DMS153 treated with DMSO at 0.1 percent for 48 hours (cell line): ENCODE measurements around the gene PRAF2.

Source experiments
- DNase-seq: peaks from one replicate; lab custom pipeline; 2025; ENCODE audit not compliant: unreplicated experiment; lab: John Stamatoyannopoulos, UW

The PRAF2 gene

DNA sequence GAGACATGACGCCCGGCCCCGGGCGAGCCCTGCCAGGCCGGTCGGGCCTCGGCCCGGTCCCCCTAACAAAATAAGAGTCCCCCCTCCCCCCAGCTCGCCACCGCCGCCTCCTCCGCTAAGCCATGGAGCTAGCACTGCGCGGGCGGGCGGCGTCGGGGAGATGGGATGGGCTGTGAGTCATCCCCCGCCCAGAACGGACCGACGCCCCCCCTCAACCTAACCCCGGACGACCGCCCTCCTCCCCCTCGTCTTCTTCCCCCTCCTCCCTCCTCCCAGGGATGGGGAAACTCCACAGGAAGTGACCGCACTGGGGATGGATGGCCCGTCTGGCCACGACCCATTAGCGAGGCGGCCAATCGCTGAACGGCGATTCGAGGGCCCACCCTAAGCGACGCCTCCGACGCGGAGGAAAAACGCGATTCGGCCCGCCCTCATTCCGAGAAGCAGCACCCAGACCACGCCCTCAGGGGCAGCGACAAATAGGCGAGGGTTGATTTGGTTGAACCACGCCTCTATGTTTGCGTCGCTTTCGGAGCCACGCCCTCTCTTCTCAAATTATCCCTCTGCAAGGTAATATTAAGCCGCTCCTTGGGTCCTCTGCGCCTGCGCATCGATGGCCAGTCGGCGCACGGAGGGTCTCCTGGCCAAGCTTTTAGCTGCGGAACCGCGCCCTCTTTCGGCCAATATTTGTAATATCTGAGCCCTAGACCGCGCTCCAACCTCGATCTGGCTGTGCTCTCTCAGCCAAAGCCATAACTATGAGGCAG, 30.4 kb downstream of the PRAF2 start, which contains the start of gene TFE3:
Gene TFE3, minus strand, starts transcription at position 138 of the 767 bp plus-strand sequence. Its CDS starts 131 bp downstream, at position 7.
- DNase-seq: peak; percentile 91

DNA sequence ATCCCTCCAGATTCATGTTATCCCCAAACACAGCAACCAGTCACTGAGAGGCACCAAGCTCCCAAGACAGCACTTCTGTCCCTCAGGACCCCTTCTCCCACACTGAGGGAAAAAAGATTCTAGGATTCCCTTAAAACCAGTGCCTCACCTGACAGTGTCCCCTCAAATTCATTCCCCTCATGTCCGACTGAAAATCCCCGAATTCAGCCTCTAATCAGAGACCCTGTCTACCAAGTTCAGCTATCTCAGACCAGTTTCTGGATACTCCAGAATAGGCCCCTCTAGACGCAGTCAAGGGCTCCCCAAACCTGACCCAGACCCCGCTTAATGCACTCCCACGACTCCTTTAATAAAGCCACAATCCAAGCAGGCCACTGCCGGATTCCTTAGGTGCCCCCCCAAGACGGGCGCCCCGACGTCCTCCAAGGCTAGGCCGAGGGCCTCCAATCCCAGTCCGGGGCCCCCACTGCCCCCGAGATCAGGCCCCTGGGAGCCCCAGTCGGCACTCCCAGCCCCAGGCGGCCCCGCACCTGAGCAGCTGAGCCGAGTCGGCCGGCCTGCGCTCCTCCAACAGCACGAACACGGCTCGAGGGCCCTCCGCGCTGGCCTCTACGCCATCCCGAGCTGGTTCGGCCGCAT, 31.1 kb downstream of the PRAF2 start:
- DNase-seq: no peak

DNA sequence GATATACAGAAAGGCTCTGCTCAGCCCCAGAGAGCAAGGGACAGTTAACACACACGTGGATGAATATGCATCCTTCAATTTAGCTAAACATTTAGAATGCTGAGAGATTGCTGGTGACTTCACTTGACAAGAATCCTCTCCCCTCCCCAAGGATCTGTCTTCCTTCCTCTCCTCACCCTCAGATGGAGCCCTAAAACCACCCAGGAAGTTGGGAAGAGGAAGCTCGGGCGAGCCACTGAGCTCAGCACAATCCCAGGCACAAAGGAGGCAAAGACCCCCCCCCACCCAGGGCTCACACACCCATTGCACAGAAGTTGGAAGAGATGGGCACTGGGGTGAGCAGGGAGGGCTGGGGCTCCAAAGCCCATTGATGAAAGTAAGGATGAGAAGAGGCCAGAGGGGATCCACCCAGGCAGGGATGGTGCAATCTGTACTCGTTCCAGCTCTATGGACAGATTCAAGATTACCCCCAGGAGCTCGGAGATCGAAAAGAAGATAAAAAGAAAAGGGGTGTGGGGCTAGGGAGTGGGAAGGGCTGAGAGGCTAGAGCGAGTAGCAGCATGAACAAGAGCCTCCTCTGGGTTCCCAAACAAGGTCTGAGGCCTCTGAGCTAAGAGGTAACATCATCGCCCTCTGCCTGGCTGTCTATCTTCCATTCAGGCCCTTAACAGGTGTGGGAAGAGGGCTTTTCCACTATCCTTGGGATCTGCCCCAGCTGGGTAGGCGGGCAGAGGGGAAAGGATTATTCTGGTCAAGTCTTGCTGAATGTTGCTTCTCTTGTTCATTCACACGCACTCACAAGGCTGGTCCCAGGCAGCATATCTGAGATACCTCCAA, 31.8 kb downstream of the PRAF2 start:
- no peak for DNase-seq

DNA sequence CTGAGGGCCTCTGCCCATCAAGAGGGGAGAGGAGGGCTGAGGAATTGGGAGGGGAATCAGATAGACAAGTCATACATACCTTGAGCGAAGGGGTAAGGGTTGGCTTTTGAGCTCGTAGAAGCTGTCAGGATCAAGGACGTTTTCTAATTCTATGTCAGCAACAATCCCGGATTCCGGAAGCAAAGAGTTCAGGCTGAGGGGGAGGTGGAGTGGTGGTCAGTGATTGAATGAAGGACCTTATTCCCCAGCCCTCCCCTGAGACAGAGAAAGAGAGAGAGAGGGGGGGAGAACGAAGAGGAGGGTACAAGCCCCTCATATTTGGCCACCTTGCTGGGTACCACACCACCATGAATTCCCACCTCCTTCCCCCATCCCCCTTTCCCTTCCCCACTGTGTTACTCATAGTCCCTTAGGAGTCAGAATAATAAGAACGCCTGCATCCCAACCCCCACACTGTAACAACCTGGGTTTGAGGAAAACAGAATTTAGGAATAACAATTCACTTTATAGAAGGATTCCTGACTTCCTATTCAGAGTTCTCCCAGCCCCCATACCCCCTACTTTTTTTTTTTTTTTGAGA, 33.3 kb downstream of the PRAF2 start:
- no peak for DNase-seq

DNA sequence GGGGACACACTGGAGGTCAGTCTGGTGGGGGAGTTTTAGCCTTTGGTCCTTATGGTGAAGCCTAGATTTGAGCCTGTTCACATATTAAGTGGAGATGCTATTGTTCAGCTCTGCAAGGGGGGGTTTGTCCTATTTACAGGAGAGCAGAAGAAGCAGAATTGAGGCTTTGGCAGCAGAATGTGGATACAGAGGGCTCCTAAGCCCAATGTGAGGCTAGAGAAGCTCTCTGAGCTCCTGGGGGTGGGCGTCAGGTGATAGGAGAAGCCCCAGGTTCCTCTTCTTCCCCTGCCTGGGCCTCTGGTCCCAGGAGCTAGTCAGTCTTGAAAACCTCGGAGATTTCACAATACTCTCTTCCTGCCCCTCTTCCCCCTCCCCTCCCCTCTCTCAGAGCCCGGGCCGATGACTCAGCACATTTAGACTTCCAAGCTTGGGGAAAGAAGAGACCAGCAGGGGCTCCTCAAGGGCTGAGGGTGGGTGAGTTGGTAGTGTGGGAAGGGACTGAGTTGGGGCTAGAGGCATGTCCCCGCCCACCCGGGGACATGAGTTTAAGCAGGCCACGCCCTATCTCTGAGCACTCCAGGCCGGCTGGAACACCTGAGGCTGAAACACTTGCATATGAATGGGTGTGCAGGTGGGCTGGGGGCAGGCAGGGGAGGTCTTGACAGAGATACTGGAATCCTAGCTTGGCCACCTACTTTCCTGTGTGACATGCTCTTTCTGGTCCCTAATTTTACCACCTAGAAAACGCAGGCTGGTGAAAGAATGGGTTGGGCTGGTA, 34.0 kb downstream of the PRAF2 start:
- DNase-seq: peak; percentile 0

DNA sequence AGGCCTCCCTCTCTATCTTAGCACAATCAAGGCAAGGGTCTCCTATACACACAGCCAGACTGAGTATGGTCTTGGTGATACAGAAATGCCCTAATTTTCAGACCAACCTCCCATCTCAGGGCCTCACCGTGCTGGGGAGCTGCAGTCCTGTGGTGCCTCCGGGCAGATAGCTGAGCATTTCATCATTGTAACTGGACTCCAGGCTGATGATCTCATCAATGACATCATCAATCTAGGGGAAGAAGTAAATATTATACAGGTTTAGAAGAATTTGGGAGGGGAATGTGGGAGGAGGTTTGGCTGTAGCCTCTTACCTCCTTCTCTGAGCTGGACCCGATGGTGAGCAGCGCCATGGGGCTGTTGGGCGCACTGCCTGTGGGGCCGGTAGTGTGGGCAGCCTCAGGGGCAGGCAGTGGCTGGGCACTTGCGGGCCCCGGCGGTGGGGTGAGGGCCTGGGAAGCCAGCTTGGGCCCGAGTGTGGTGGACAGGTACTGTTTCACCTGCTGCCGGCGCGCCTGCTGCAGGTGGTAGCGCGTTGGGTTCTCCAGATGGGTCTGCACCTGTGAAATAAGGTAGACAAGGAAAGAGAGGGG, 35.8 kb downstream of the PRAF2 start:
- DNase-seq: no peak

DNA sequence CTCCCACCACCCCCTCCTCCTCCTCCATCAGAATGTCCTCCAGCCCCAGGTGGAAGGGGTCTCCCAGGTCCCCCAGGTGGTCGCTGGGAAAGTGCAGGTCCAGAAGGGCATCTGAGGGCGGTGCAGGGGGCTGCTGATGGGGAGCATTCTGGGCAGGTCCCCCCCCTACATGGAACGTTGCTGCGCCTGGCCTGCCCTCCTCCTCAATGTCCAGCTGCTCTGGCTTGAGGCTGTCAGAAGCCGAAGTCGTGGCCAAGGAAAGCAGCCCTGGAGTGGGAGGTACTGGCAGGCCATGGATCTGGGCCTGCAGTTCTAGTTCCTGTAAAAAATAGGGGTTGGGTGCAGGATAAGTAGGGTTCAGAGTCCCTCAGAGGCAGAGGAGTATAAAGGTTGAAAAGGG, 43.5 kb downstream of the PRAF2 start:
- no peak for DNase-seq

DNA sequence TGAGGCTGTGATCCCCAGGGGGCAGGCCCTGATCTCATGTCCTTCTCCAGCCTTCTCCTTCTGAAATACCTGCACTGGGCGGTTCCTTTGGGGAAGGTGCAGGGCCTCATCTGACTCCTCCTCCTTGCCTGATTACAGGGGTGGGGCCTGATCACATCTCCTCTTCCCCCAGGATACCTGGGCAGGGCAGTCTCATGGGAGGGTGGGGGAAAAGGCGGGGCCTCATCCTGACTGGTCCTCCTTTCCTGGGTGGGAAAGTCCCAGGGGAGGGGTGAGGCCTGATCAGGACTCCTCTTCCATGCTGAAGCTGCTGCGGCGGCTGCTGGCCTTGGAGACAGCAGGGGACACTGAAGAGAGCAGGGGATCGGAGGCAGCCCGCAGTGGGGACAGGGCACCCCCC, 43.9 kb downstream of the PRAF2 start:
- DNase-seq: no peak
